ENCODE measurements around the gene SERINC2.

GRCh38 chr1:31387612-31388011 lies 25.4 kb upstream of the SERINC2 start:
- no peak for TF ChIP-seq CTCF (IDR thresholded peaks at IDR 0.05)
- TF ChIP-seq POLR2A (IDR thresholded peaks at IDR 0.05) = no peak
- no peak for TF ChIP-seq EP300 (IDR thresholded peaks at IDR 0.05; ENCODE audit: low read depth)
- no peak for TF ChIP-seq POLR2AphosphoS5 (IDR thresholded peaks at IDR 0.05)

All from transverse colon (tissue), 4 donors.